Adrenal gland (tissue), 12 donors: Measurements from ENCODE around the gene ARHGAP5. TPM values are rescaled to one million over a fixed set of nuclear protein-coding genes. Genes with fewer than 3 reads are reported as not detected.

ENCODE experiments used
- DNase-seq, 7 donors: peaks; one replicate each; pipeline ENCODE4 v3.0.0-alpha.2; 2019 to 2020
- H3K27ac ChIP-seq, 5 donors: fragments of 200-600 bp; sonication (generic) in 4 of 5; 1 replicate in 3 of 5; 2 replicates in 2 of 5; pipeline versions ENCODE4 v1.5.1 to v1.8.0; 2016 to 2020; ENCODE audit warnings: mild to moderate bottlenecking in 1 of 5
- H3K27me3 ChIP-seq: fragments of 200-600 bp; 2 replicates; pipeline ENCODE4 v1.8.0; 2021
- H3K36me3 ChIP-seq, 2 donors: fragments of 200-600 bp; replicated peaks in 1 of 2; 1 replicate in 1 of 2; 2 replicates in 1 of 2; pipeline versions ENCODE4 v1.5.1 to v1.8.0; 2018 to 2022
- H3K4me1 ChIP-seq, 2 donors: fragments of 200-600 bp; replicated peaks in 1 of 2; 1 replicate in 1 of 2; 2 replicates in 1 of 2; pipeline versions ENCODE4 v1.5.1 to v1.8.0; 2018 to 2021
- H3K4me3 ChIP-seq, 4 donors: fragments of 200-600 bp; sonication (generic) in 3 of 4; one replicate each; pipeline ENCODE4 v1.5.1; 2016 to 2018
- H3K9me3 ChIP-seq, 3 donors: fragments of 200-600 bp; sonication (generic) in 1 of 3; replicated peaks in 1 of 3; 1 replicate in 2 of 3; 2 replicates in 1 of 3; pipeline versions ENCODE4 v1.5.1 to v1.8.0; 2016 to 2021
- POLR2A ChIP-seq, 2 donors: fragments of 450-650 bp; IDR thresholded peaks; one replicate each; pipeline ENCODE4 v1.6.1; 2017; ENCODE audit warnings: antibody characterized with exemption in 2 of 2, mild to moderate bottlenecking in 2 of 2, moderate library complexity in 1 of 2
- WGBS, 4 donors: extraction: QIAGEN DNeasy Blood & Tissue Kit in 2 of 4; methylation state at CpG; one replicate each; pipeline versions ENCODE4 v1.1.5 to v1.1.7; 2013 to 2017; 5-methylcytosine and 5-hydroxymethylcytosine counted together
- intact Hi-C, 2 donors: fragments of 100-400 bp; cut with DNase I; formaldehyde crosslinking; loops; one replicate each; pipeline versions ENCODE4 v1.14.1 to v1.15.0; 2022 to 2023
- polyA plus RNA-seq, 3 donors: library from polyadenylated mRNA; stranded (reverse); fragments of 200-250 nt in 2 of 3; fragments of 350-450 nt in 1 of 3; fragmentation: Illumina TruSeq in 1 of 3; extraction: RNeasy Lipid Tissue Mini Kit (QIAGEN cat#74804) in 1 of 3; gene quantifications; one replicate each; pipeline ENCODE4 v1.2.3, GENCODE V29; 2013 to 2014
- total RNA-seq, 9 donors: library from RNA; depleted of rRNA in 4 of 9; stranded (reverse); fragments of >200 nt in 4 of 9; fragments of 120-200 nt in 1 of 9; fragmentation: NEBNext Ultra II Directional in 1 of 9; extraction: Animal tissue kit (Norgen Biotek cat#: 25700) in 1 of 9; gene quantifications; one replicate each; pipeline versions ENCODE4 v1.1.0 to v1.2.4, GENCODE V29; 2013 to 2023
- TF ChIP-seq, protein P1 (sequence below), 6 experiments: fragments of 450-650 bp in 4 of 6; fragments of 200-600 bp in 2 of 6; sonication (generic) in 1 of 6; IDR thresholded peaks; 1 replicate in 5 of 6; 2 replicates in 1 of 6; pipeline versions ENCODE4 v1.5.1 to v1.8.0; 2016 to 2021; ENCODE audit warnings: antibody characterized with exemption in 6 of 6, mild to moderate bottlenecking in 2 of 6, moderate library complexity in 1 of 6
- donor health status: healthy with polysubstance abuse.
- donor health status: Bipolar disorder and iron deficiency.
- donor health status: DM: yes; HTN: yes; CAD: no.
- donor health status: DM: no; HTN: no; CAD: no.
- donor health status: DM: no; HTN: no; CAD: no.
- donor health status: DM: yes; HTN: yes; CAD: no.

Gene ARHGAP5
- total and polyA plus RNA-seq, 12 donors = 11.9 to 100.0 (median 76.8) TPM

GRCh38 chr14:32070282-32070681, 6.8 kb upstream of the ARHGAP5 start:
- 87 to 94% (median 92%) methylated on average over 3 of the region's 3 CpGs for WGBS, 4 donors
- Histone ChIP-seq H3K4me1 (peaks cover 0 to 6% of the 10 kb centered on the region in 2 donors), H3K4me3 (no peak overlapping the region), H3K27ac (no peak overlapping the region), H3K36me3 (no peaks in the 10 kb centered on the region), H3K9me3 (no peaks in the 10 kb centered on the region), H3K27me3 (no peaks in the 10 kb centered on the region)
- DNase-seq = no peak
- TF ChIP-seq POLR2A (IDR thresholded peaks at IDR 0.05) = no peak
- TF ChIP-seq, protein P1, sequence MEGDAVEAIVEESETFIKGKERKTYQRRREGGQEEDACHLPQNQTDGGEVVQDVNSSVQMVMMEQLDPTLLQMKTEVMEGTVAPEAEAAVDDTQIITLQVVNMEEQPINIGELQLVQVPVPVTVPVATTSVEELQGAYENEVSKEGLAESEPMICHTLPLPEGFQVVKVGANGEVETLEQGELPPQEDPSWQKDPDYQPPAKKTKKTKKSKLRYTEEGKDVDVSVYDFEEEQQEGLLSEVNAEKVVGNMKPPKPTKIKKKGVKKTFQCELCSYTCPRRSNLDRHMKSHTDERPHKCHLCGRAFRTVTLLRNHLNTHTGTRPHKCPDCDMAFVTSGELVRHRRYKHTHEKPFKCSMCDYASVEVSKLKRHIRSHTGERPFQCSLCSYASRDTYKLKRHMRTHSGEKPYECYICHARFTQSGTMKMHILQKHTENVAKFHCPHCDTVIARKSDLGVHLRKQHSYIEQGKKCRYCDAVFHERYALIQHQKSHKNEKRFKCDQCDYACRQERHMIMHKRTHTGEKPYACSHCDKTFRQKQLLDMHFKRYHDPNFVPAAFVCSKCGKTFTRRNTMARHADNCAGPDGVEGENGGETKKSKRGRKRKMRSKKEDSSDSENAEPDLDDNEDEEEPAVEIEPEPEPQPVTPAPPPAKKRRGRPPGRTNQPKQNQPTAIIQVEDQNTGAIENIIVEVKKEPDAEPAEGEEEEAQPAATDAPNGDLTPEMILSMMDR (IDR thresholded peaks at IDR 0.05) = no peak
- intact Hi-C loops = loop anchor here in 1 of 2 donors (5.0 to 10.0 kb wide), 3 partner anchors 135 to 485 kb away; no protein-coding TSS in a partner anchor

DNA sequence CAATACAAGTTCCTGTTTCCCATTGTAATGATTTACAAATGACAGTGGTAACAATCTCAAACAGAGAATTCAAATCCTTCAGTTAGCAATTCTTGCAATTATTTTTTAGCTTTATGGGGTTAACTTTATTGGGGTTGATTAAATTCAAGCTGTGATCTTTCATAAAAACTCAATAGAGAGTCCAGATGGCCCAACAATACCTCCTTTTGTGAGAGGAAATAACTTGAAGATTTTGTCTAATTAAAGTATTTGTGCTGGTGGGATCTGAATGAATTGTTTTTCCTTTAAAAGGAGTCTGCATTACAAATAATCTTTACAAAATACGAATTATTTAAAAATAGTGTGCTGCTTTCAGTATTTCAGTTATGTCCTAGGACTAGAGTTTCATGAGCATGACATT, 4.4 kb upstream of the ARHGAP5 start:
- no peak overlapping the region for H3K27ac ChIP-seq
- H3K4me3 ChIP-seq = no peak overlapping the region
- peaks cover 0 to 10% of the 10 kb centered on the region in 2 donors for H3K4me1 ChIP-seq
- 84 to 89% (median 87%) methylated on average over 1 of the region's 1 CpG for WGBS, 4 donors
- H3K36me3 ChIP-seq = no peaks in the 10 kb centered on the region
- no peaks in the 10 kb centered on the region for H3K9me3 ChIP-seq
- intact Hi-C loops = loop anchor here in 1 of 2 donors (5.0 to 10.0 kb wide), 3 partner anchors 138 to 482 kb away; no protein-coding TSS in a partner anchor
- TF ChIP-seq, protein P1 (IDR thresholded peaks at IDR 0.05) = no peak
- TF ChIP-seq POLR2A (IDR thresholded peaks at IDR 0.05) = no peak
- no peak for DNase-seq
- no peaks in the 10 kb centered on the region for H3K27me3 ChIP-seq

GRCh38 chr14:32073537-32074189, 3.4 kb upstream of the ARHGAP5 start:
- H3K4me1 ChIP-seq = peaks cover 0 to 10% of the 10 kb centered on the region in 2 donors
- H3K27me3 ChIP-seq = no peaks in the 10 kb centered on the region
- no peaks in the 10 kb centered on the region for H3K36me3 ChIP-seq
- H3K27ac ChIP-seq = no peak overlapping the region
- no peaks in the 10 kb centered on the region for H3K9me3 ChIP-seq
- DNase-seq = peak; percentile 34 to 79 (median 62)
- 90 to 93% (median 91%) methylated on average over 6 of the region's 6 CpGs for WGBS, 4 donors
- intact Hi-C loops = loop anchor here in 1 of 2 donors (5.0 to 10.0 kb wide), 3 partner anchors 139 to 481 kb away; no protein-coding TSS in a partner anchor
- TF ChIP-seq, protein P1 (IDR thresholded peaks at IDR 0.05) = peak; percentile 63 to 87 (median 76)
- no peak for TF ChIP-seq POLR2A (IDR thresholded peaks at IDR 0.05)
- no peak overlapping the region for H3K4me3 ChIP-seq

DNA sequence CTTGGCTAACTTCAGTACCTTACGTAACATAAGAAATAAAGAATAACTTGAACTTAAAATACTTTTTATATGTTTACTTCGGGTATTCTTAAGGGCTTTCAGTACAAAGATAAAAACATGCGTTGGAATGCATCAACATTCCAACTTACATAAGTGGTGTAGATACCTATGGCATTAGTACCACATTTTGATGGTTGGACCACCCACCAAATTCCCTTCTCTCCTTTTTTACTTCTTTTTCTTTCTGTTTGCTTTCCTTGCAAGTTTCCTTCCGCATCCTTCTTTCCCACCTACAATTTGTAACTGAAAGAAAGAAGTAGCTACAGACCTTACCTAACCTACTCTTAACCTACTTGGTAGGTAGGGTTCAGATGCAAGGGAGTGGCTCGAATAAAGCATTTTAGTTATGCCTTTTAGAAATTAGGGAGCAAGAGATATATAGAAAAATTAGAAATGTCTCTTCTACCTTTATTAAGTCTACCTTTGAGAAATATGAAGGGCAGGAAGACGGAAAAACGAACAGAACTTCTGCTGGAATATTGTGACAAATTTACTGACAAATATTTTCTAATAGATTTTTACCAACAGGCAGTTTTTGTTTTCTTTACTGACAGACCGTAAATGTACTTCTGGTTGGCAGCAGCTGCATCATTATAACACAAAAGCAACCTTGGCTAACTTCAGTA, 2.1 kb upstream of the ARHGAP5 start:
- Histone ChIP-seq H3K36me3 (no peaks in the 10 kb centered on the region), H3K27ac (peak overlapping the region; percentile 21 to 99 (median 99)), H3K9me3 (no peaks in the 10 kb centered on the region), H3K4me1 (peaks cover 4 to 22% of the 10 kb centered on the region in 2 donors), H3K27me3 (no peaks in the 10 kb centered on the region), H3K4me3 (peak overlapping the region in 1 of 4 donors; percentile 95)
- DNase-seq = no peak
- TF ChIP-seq POLR2A (IDR thresholded peaks at IDR 0.05) = no peak
- TF ChIP-seq, protein P1 (IDR thresholded peaks at IDR 0.05) = no peak
- WGBS, 4 donors = 53 to 64% (median 61%) methylated on average over 8 of the region's 8 CpGs
- intact Hi-C loops = loop anchor here in 1 of 2 donors (5.0 to 10.0 kb wide), 4 partner anchors 127 to 480 kb away; partner anchors contain the start of genes RNU6-7 and RNU6-8
